ENCODE data around the gene COX7B.

GRCh38 chrX:77949840-77950239, 50.6 kb downstream of the COX7B start:
- TF ChIP-seq CTCF (IDR thresholded peaks at IDR 0.05; ENCODE audit: poor library complexity) (no peak), EZH2 (IDR thresholded peaks at IDR 0.05; ENCODE audit: borderline replicate concordance) (no peak)
